ENCODE data around the gene TENT5C. TPM values are rescaled to one million over a fixed set of nuclear protein-coding genes. Genes with fewer than 3 reads are reported as not detected.

TENT5C gene
- total RNA-seq, 2 experiments from 2014 or later = 18.4 to 18.8 TPM

DNA sequence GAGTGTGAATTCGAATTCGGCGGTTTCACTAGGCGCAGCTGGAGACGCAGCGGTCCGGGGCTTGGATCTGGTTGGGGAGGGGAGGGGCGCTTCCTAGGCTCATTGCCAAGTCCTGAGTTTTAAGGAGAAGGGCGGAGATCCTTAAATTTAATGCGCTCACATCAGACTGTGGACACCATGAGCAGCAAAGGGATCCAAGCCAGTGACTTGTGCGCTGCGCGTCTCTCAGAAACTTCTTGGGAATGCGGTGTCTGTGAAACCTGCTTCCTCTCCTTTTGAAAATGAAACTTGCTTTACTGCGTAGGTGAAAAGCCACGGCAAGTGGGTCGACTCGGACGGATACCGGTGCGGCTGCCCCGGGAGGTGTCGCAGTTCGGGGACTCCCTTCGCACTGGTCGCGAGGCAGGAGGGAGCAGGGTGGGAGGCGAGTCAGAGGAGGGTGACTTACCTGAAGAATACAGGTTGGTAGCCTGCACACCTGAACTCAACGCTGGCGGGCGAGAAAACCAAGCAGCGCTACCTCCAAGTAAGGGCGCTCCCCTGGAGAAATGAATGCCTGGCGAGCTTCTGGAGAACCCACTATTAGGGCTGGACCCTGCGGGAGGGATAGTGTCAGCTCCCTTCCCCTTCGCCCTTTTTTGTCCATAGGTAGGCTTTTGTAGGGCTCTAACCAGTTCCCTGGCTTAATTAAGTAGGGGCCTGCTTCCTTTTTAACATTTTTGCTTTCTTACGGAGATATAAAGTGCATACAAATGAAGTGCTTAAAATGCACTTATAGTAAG, 992 bp downstream of the TENT5C start:
- Mint-ChIP-seq H3K4me3 (peak overlapping the region; percentile 94), H3K27ac (peak overlapping the region; percentile 91), H3K27me3 (peaks cover 16% of the 10 kb centered on the region), H3K4me1 (peaks cover 35% of the 10 kb centered on the region), H3K9me3 (no peaks in the 10 kb centered on the region), H3K36me3 (peaks cover 28% of the 10 kb centered on the region)
- ATAC-seq (ENCODE audit: low read depth) (peak; percentile 23), DNase-seq (peak; percentile 67)
- POLR2A ChIA-PET = interaction anchor here (0.6 to 3.8 kb wide), 19 partner anchors 10 to 147 kb away, joined by 3 to 116 read pairs (median 4); no protein-coding TSS in a partner anchor

GRCh38 chr1:117607471-117607870, 1.6 kb downstream of the TENT5C start:
- ATAC-seq (ENCODE audit: low read depth) = peak; percentile 5
- Mint-ChIP-seq H3K27ac (peak overlapping the region; percentile 91), H3K9me3 (no peaks in the 10 kb centered on the region), H3K36me3 (peaks cover 29% of the 10 kb centered on the region), H3K4me1 (peaks cover 35% of the 10 kb centered on the region), H3K4me3 (peak overlapping the region; percentile 94), H3K27me3 (peaks cover 13% of the 10 kb centered on the region)
- peak; percentile 53 for DNase-seq
- POLR2A ChIA-PET = interaction anchor here (0.7 to 3.8 kb wide), 9 partner anchors 10 to 150 kb away, joined by 3 to 116 read pairs (median 4); no protein-coding TSS in a partner anchor

- Mint-ChIP-seq H3K4me3 (peak overlapping the region; percentile 94), H3K27ac (no peak overlapping the region)
Measured at GRCh38 chr1:117608115-117608615, 2.3 kb downstream of the TENT5C start.

GRCh38 chr1:117608758-117609157, 2.9 kb downstream of the TENT5C start:
- H3K4me1 Mint-ChIP-seq = peaks cover 42% of the 10 kb centered on the region
- peaks cover 3% of the 10 kb centered on the region for H3K27me3 Mint-ChIP-seq
- no peak for ATAC-seq (ENCODE audit: low read depth)
- no peaks in the 10 kb centered on the region for H3K9me3 Mint-ChIP-seq
- peak overlapping the region; percentile 94 for H3K4me3 Mint-ChIP-seq
- DNase-seq = no peak
- no peak overlapping the region for H3K27ac Mint-ChIP-seq
- H3K36me3 Mint-ChIP-seq = peaks cover 35% of the 10 kb centered on the region
- POLR2A ChIA-PET = interaction anchor here (0.6 to 3.8 kb wide), 3 partner anchors 19 to 130 kb away, joined by 3 to 116 read pairs (median 4); no protein-coding TSS in a partner anchor

More at GRCh38 chr1:117608115-117608615, 2.3 kb downstream of the TENT5C start:
- DNase-seq = no peak
- ATAC-seq (ENCODE audit: low read depth) = no peak
- Mint-ChIP-seq H3K9me3 (no peaks in the 10 kb centered on the region), H3K4me1 (peaks cover 37% of the 10 kb centered on the region), H3K27me3 (peaks cover 8% of the 10 kb centered on the region), H3K36me3 (peaks cover 29% of the 10 kb centered on the region)
- POLR2A ChIA-PET = interaction anchor here (0.7 to 3.8 kb wide), 5 partner anchors 9 to 66 kb away, joined by 3 to 116 read pairs (median 4); no protein-coding TSS in a partner anchor

GRCh38 chr1:117609471-117609911, 3.6 kb downstream of the TENT5C start:
- DNase-seq (no peak), ATAC-seq (ENCODE audit: low read depth) (no peak)
- Mint-ChIP-seq H3K4me1 (peaks cover 47% of the 10 kb centered on the region), H3K27ac (no peak overlapping the region), H3K36me3 (peaks cover 37% of the 10 kb centered on the region), H3K9me3 (no peaks in the 10 kb centered on the region), H3K4me3 (no peak overlapping the region), H3K27me3 (peaks cover 2% of the 10 kb centered on the region)
- POLR2A ChIA-PET = interaction anchor here (0.7 to 0.8 kb wide), 3 partner anchors 9 to 64 kb away, joined by 3 read pairs; no protein-coding TSS in a partner anchor

GRCh38 chr1:117610036-117610435, 4.2 kb downstream of the TENT5C start:
- ATAC-seq (ENCODE audit: low read depth) = no peak
- no peaks in the 10 kb centered on the region for H3K9me3 Mint-ChIP-seq
- no peaks in the 10 kb centered on the region for H3K27me3 Mint-ChIP-seq
- no peak overlapping the region for H3K4me3 Mint-ChIP-seq
- H3K36me3 Mint-ChIP-seq = peaks cover 38% of the 10 kb centered on the region
- DNase-seq = no peak
- H3K27ac Mint-ChIP-seq = no peak overlapping the region
- POLR2A ChIA-PET = interaction anchor here (0.7 to 0.8 kb wide), 2 partner anchors 47 to 64 kb away, joined by 3 read pairs; no protein-coding TSS in a partner anchor
- H3K4me1 Mint-ChIP-seq = peaks cover 50% of the 10 kb centered on the region

DNA sequence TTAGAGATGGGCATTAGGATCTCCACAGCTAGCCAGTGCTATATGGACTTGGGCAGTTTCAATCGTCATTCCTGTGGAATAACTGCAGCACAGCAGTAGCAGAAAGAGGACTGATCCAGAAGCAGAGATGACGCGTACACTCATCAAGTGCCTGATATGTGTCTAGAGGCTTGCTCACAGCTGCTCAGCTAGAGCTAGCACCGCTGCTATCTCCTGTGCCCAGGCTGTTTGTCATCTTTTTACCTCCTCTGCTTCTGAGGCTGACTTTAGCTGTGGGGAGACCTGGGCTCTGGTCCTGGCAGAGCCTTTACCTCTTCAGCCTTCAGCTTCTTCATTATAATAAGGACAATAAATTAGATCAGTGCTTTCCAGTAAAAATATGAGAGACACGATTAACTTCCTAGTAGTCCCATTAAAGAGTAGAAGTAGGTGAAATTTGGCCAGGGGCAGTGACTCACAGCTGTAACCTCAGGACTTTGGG, 5.3 kb downstream of the TENT5C start:
- H3K9me3 Mint-ChIP-seq = no peaks in the 10 kb centered on the region
- no peak overlapping the region for H3K4me3 Mint-ChIP-seq
- H3K27ac Mint-ChIP-seq = no peak overlapping the region
- ATAC-seq (ENCODE audit: low read depth) (no peak), DNase-seq (no peak)
- POLR2A ChIA-PET = no interaction called here
- peaks cover 43% of the 10 kb centered on the region for H3K36me3 Mint-ChIP-seq
- H3K27me3 Mint-ChIP-seq = no peaks in the 10 kb centered on the region
- peaks cover 60% of the 10 kb centered on the region for H3K4me1 Mint-ChIP-seq

GRCh38 chr1:117611894-117612483, 6.1 kb downstream of the TENT5C start:
- DNase-seq = no peak
- POLR2A ChIA-PET = interaction anchor here (0.7 to 1.3 kb wide), 2 partner anchors 39 to 44 kb away, joined by 3 read pairs; no protein-coding TSS in a partner anchor
- Mint-ChIP-seq H3K4me3 (no peak overlapping the region), H3K9me3 (no peaks in the 10 kb centered on the region), H3K4me1 (peaks cover 62% of the 10 kb centered on the region), H3K27ac (no peak overlapping the region), H3K27me3 (no peaks in the 10 kb centered on the region), H3K36me3 (peaks cover 47% of the 10 kb centered on the region)
- ATAC-seq (ENCODE audit: low read depth) = no peak

- no peak overlapping the region for H3K4me3 Mint-ChIP-seq
- no peaks in the 10 kb centered on the region for H3K27me3 Mint-ChIP-seq
- POLR2A ChIA-PET = interaction anchor here (1.3 kb wide), 1 partner anchor 43 kb away, joined by 3 read pairs; no protein-coding TSS in a partner anchor
- H3K36me3 Mint-ChIP-seq = peaks cover 51% of the 10 kb centered on the region
- H3K9me3 Mint-ChIP-seq = no peaks in the 10 kb centered on the region
- peaks cover 57% of the 10 kb centered on the region for H3K4me1 Mint-ChIP-seq
- DNase-seq = no peak
- no peak for ATAC-seq (ENCODE audit: low read depth)
- no peak overlapping the region for H3K27ac Mint-ChIP-seq
Measured at GRCh38 chr1:117612517-117613248, 6.8 kb downstream of the TENT5C start.

- Mint-ChIP-seq H3K9me3 (no peaks in the 10 kb centered on the region), H3K4me3 (no peak overlapping the region), H3K27me3 (no peaks in the 10 kb centered on the region), H3K4me1 (peaks cover 58% of the 10 kb centered on the region), H3K27ac (no peak overlapping the region), H3K36me3 (peaks cover 53% of the 10 kb centered on the region)
- POLR2A ChIA-PET = interaction anchor here (0.8 to 1.3 kb wide), 2 partner anchors 43 to 72 kb away, joined by 3 read pairs; no protein-coding TSS in a partner anchor
- ATAC-seq (ENCODE audit: low read depth) = no peak
- DNase-seq = no peak
Measured at GRCh38 chr1:117613249-117613968, 7.6 kb downstream of the TENT5C start.

DNA sequence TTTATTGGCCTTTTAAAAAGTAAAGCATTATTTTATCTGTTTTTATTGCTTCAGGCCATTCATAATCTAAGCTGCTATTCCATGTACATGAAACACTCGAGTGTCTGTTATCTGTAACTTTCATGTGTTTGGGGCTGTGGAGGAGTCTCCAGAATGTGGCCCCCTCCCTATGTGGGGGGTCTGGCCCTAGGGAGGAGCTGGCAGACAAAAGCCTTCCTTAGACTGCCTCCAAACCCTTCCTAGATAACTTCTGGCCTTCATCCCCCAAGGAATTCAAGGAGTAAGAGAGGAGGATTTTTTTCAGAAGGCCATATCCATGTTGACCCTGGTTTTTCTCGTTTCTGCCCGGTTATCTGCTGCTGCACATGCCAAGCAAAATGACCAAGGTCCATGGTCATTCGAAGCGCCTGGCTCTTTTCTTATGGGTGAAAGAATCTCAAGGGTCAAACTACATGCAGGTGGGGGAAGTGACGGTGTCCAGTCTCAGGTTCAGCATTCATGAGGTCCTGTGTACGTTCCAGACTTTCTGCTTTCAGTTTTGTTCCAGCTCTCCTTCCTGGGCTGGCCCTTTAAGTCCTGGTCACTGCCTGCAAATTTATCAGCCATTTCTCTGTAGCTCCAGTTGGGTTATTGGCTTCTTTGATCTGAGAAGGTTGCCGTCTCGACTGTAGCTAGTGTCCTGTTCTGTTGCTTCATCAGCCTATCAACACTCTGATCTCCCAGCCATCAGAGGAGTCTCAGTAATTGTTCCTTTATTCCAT, 8.3 kb downstream of the TENT5C start:
- H3K36me3 Mint-ChIP-seq = peaks cover 47% of the 10 kb centered on the region
- DNase-seq = no peak
- ATAC-seq (ENCODE audit: low read depth) = no peak
- H3K27ac Mint-ChIP-seq = no peak overlapping the region
- no peaks in the 10 kb centered on the region for H3K9me3 Mint-ChIP-seq
- H3K27me3 Mint-ChIP-seq = no peaks in the 10 kb centered on the region
- H3K4me1 Mint-ChIP-seq = peaks cover 52% of the 10 kb centered on the region
- POLR2A ChIA-PET = interaction anchor here (0.8 kb wide), 1 partner anchor 72 kb away, joined by 3 read pairs; no protein-coding TSS in a partner anchor
- no peak overlapping the region for H3K4me3 Mint-ChIP-seq
